Gastrocnemius medialis (tissue), 4 donors: Measurements from ENCODE around the gene MAP3K5. TPM values are rescaled to one million over a fixed set of nuclear protein-coding genes. Genes with fewer than 3 reads are reported as not detected.

Experiments used
- ATAC-seq, 2 donors: fragments of 150-250 bp; one replicate each; pipeline ENCODE4 v1.9.1; 2016
- DNase-seq, 2 donors: peaks; one replicate each; pipeline ENCODE4 v3.0.0-alpha.2; 2019
- H3K27ac ChIP-seq, 4 donors: fragments of 200-600 bp; sonication (generic); 1 replicate in 1 of 4; 2 replicates in 3 of 4; pipeline ENCODE4 v1.5.1; 2016 to 2018; ENCODE audit warnings: mild to moderate bottlenecking in 2 of 4, moderate library complexity in 1 of 4
- H3K27me3 ChIP-seq, 3 donors: fragments of 200-600 bp; sonication (generic) in 2 of 3; 1 replicate in 1 of 3; 2 replicates in 2 of 3; pipeline versions ENCODE4 v1.5.1 to v1.6.0; 2016 to 2019; ENCODE audit warnings: mild to moderate bottlenecking in 1 of 3, moderate library complexity in 1 of 3
- H3K36me3 ChIP-seq, 2 donors: fragments of 200-600 bp; sonication (generic) in 1 of 2; one replicate each; pipeline ENCODE4 v1.5.1; 2017 to 2018
- H3K4me1 ChIP-seq, 2 donors: fragments of 200-600 bp; sonication (generic) in 1 of 2; one replicate each; pipeline ENCODE4 v1.5.1; 2016 to 2017; ENCODE audit warnings: mild to moderate bottlenecking in 2 of 2
- H3K4me3 ChIP-seq, 4 donors: fragments of 200-600 bp; sonication (generic) in 3 of 4; 1 replicate in 1 of 4; 2 replicates in 3 of 4; pipeline ENCODE4 v1.5.1; 2016 to 2019; ENCODE audit warnings: mild to moderate bottlenecking in 2 of 4
- H3K9me3 ChIP-seq, 3 donors: fragments of 200-600 bp; sonication (generic) in 2 of 3; 1 replicate in 1 of 3; 2 replicates in 2 of 3; pipeline ENCODE4 v1.5.1; 2016 to 2019
- CTCF ChIP-seq, 5 experiments: fragments of 450-650 bp in 3 of 5; fragments of 200-600 bp in 2 of 5; sonication (generic) in 2 of 5; IDR thresholded peaks in 4 of 5; conservative IDR thresholded peaks in 1 of 5; 1 replicate in 4 of 5; 2 replicates in 1 of 5; pipeline ENCODE4 v1.5.1; 2016 to 2019; ENCODE audit warnings: antibody characterized with exemption in 5 of 5, mild to moderate bottlenecking in 3 of 5, moderate library complexity in 3 of 5
- POLR2A ChIP-seq, 2 donors: fragments of 450-650 bp; IDR thresholded peaks; one replicate each; pipeline ENCODE4 v1.6.1; 2017; ENCODE audit warnings: antibody characterized with exemption in 2 of 2, mild to moderate bottlenecking in 2 of 2, moderate library complexity in 2 of 2
- in situ Hi-C, 4 donors: fragments of 200-750 bp; cut with MboI; loops; one replicate each; pipeline versions ENCODE4 v1.15.0 to v1.8.0; 2017; ENCODE audit warnings: low sequenced_read_pairs in 4 of 4
- intact Hi-C: fragments of 100-400 bp; cut with DNase I; formaldehyde crosslinking; loops from one replicate; pipeline ENCODE4 v1.15.1; 2023; ENCODE audit warnings: low total_unique reads
- total RNA-seq, 4 donors: library from RNA; depleted of rRNA; stranded (reverse); fragments of >200 nt; gene quantifications; one replicate each; pipeline versions ENCODE4 v1.1.0 to v1.2.3, GENCODE V29; 2016

Gene MAP3K5
- total RNA-seq, 4 donors from 2014 or later, result 2.9 to 46.9 (median 4.9) TPM

- no peak for TF ChIP-seq CTCF (IDR thresholded peaks at IDR 0.05 in 4 of 5, conservative IDR thresholded peaks at IDR 0.05 in 1 of 5)
- no peak for TF ChIP-seq POLR2A (IDR thresholded peaks at IDR 0.05)
- H3K4me3 ChIP-seq, result no peak overlapping the region
- no peaks in the 10 kb centered on the region for H3K36me3 ChIP-seq
- H3K9me3 ChIP-seq, result no peaks in the 10 kb centered on the region
- H3K27ac ChIP-seq, result no peak overlapping the region
- H3K27me3 ChIP-seq, result no peaks in the 10 kb centered on the region
- peaks cover 4 to 18% of the 10 kb centered on the region in 2 donors for H3K4me1 ChIP-seq
- no peak for ATAC-seq
- intact Hi-C loops, result no loop called here
- in situ Hi-C loops, result no loop called here
- DNase-seq, result no peak
Measured at GRCh38 chr6:136739071-136739470, 53.2 kb downstream of the MAP3K5 start.

- TF ChIP-seq POLR2A (IDR thresholded peaks at IDR 0.05), result no peak
- TF ChIP-seq CTCF (IDR thresholded peaks at IDR 0.05 in 4 of 5, conservative IDR thresholded peaks at IDR 0.05 in 1 of 5), result no peak
- Histone ChIP-seq H3K4me3 (no peak overlapping the region), H3K4me1 (peaks cover 4 to 18% of the 10 kb centered on the region in 2 donors), H3K27ac (peak overlapping the region in 1 of 4 donors; percentile 45), H3K9me3 (no peaks in the 10 kb centered on the region), H3K36me3 (no peaks in the 10 kb centered on the region), H3K27me3 (no peaks in the 10 kb centered on the region)
- no peak for ATAC-seq
- intact Hi-C loops, result no loop called here
- no peak for DNase-seq
- in situ Hi-C loops, result no loop called here
Measured at GRCh38 chr6:136738692-136739057, 53.6 kb downstream of the MAP3K5 start.

- H3K36me3 ChIP-seq, result no peaks in the 10 kb centered on the region
- DNase-seq, result peak in 1 of 2 donors; percentile 36
- H3K27me3 ChIP-seq, result no peaks in the 10 kb centered on the region
- peak; percentile 71 to 72 for ATAC-seq
- TF ChIP-seq CTCF (IDR thresholded peaks at IDR 0.05 in 4 of 5, conservative IDR thresholded peaks at IDR 0.05 in 1 of 5), result no peak
- no peak for TF ChIP-seq POLR2A (IDR thresholded peaks at IDR 0.05)
- H3K4me3 ChIP-seq, result peak overlapping the region in 1 of 4 donors; percentile 1
- in situ Hi-C loops (no loop called here), intact Hi-C loops (no loop called here)
- peaks cover 4 to 18% of the 10 kb centered on the region in 2 donors for H3K4me1 ChIP-seq
- peak overlapping the region; percentile 2 to 45 (median 29) for H3K27ac ChIP-seq
- no peaks in the 10 kb centered on the region for H3K9me3 ChIP-seq
Measured at GRCh38 chr6:136737871-136738691, 54.2 kb downstream of the MAP3K5 start.

- Histone ChIP-seq H3K27ac (peak overlapping the region in 3 of 4 donors; percentile 2 to 18 (median 7)), H3K4me3 (no peak overlapping the region), H3K4me1 (peaks cover 4 to 17% of the 10 kb centered on the region in 2 donors), H3K27me3 (no peaks in the 10 kb centered on the region), H3K9me3 (no peaks in the 10 kb centered on the region), H3K36me3 (no peaks in the 10 kb centered on the region)
- intact Hi-C loops, result no loop called here
- DNase-seq, result no peak
- in situ Hi-C loops, result no loop called here
- no peak for ATAC-seq
- TF ChIP-seq CTCF (IDR thresholded peaks at IDR 0.05 in 4 of 5, conservative IDR thresholded peaks at IDR 0.05 in 1 of 5) (no peak), POLR2A (IDR thresholded peaks at IDR 0.05) (no peak)
Measured at GRCh38 chr6:136737374-136737844, 54.9 kb downstream of the MAP3K5 start.
